Brain microvascular endothelial cell (primary cell): ENCODE data around the gene GALNT16.
A peak's percentile ranks its signal among the peaks of the same experiment; 100 is the strongest.

Experiments
- DNase-seq: peaks from one replicate; pipeline ENCODE4 v3.0.0-alpha.2; 2020
- H3K27ac ChIP-seq: fragments of 250-450 bp; sonication (Bioruptor Pico); 2 replicates; pipeline ENCODE4 v1.5.1; 2020; ENCODE audit warnings: mild to moderate bottlenecking, moderate library complexity
- H3K27me3 ChIP-seq: fragments of 250-450 bp; sonication (Bioruptor Pico); replicated peaks from 2 replicates; pipeline ENCODE4 v1.5.1; 2020; ENCODE audit warnings: mild to moderate bottlenecking
- H3K36me3 ChIP-seq: fragments of 250-450 bp; sonication (Bioruptor Pico); replicated peaks from 2 replicates; pipeline ENCODE4 v1.5.1; 2020; ENCODE audit warnings: mild to moderate bottlenecking
- H3K4me3 ChIP-seq: 2 replicates; pipeline ENCODE4 v1.5.1; 2011; ENCODE audit warnings: low read depth, mild to moderate bottlenecking, control low read depth, low read length, moderate library complexity
- in situ Hi-C: cut with HindIII; loops from 2 replicates; pipeline ENCODE4 v1.10.0; 2017; ENCODE audit warnings: low sequenced_read_pairs, low pct_ligation_motif_present
- TF ChIP-seq, protein P1 (sequence below): IDR thresholded peaks from 2 replicates; pipeline ENCODE4 v1.5.1; 2011; ENCODE audit warnings: low read depth, mild to moderate bottlenecking, moderate library complexity, low read length, control low read depth, inconsistent platforms; ENCODE audit errors: missing control alignments

Gene GALNT16

DNA sequence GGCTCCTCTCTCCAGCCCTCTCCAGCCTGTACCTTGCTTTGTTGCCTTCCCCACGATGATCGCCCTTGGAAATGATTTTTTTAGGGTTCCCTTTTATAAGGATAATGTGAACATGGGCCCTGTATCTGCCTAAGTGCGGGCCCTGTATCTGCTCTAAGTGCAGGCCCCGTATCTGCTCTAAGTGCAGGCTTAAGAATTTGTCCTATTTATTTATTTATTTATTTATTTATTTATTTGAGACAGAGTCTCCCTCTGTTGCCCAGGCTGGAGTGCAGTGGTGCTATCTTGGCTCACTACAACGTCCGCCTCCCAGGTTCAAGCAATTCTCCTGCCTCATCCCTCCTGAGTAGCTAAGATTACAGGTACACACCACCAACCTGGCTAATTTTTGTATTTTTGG lies 22.5 kb downstream of the GALNT16 start:
- TF ChIP-seq, protein P1, sequence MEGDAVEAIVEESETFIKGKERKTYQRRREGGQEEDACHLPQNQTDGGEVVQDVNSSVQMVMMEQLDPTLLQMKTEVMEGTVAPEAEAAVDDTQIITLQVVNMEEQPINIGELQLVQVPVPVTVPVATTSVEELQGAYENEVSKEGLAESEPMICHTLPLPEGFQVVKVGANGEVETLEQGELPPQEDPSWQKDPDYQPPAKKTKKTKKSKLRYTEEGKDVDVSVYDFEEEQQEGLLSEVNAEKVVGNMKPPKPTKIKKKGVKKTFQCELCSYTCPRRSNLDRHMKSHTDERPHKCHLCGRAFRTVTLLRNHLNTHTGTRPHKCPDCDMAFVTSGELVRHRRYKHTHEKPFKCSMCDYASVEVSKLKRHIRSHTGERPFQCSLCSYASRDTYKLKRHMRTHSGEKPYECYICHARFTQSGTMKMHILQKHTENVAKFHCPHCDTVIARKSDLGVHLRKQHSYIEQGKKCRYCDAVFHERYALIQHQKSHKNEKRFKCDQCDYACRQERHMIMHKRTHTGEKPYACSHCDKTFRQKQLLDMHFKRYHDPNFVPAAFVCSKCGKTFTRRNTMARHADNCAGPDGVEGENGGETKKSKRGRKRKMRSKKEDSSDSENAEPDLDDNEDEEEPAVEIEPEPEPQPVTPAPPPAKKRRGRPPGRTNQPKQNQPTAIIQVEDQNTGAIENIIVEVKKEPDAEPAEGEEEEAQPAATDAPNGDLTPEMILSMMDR = no peak
- H3K4me3 ChIP-seq = no peak overlapping the region
- no peak overlapping the region for H3K27ac ChIP-seq
- DNase-seq = no peak
- no peaks in the 10 kb centered on the region for H3K36me3 ChIP-seq
- in situ Hi-C loops = no loop called here
- no peaks in the 10 kb centered on the region for H3K27me3 ChIP-seq

- TF ChIP-seq, protein P1 = no peak
- Histone ChIP-seq H3K27me3 (no peaks in the 10 kb centered on the region), H3K27ac (no peak overlapping the region), H3K36me3 (no peaks in the 10 kb centered on the region), H3K4me3 (no peak overlapping the region)
- no peak for DNase-seq
- in situ Hi-C loops = no loop called here
These were observed 24.2 kb downstream of the GALNT16 start for GRCh38 chr14:69284170-69284569.

DNA sequence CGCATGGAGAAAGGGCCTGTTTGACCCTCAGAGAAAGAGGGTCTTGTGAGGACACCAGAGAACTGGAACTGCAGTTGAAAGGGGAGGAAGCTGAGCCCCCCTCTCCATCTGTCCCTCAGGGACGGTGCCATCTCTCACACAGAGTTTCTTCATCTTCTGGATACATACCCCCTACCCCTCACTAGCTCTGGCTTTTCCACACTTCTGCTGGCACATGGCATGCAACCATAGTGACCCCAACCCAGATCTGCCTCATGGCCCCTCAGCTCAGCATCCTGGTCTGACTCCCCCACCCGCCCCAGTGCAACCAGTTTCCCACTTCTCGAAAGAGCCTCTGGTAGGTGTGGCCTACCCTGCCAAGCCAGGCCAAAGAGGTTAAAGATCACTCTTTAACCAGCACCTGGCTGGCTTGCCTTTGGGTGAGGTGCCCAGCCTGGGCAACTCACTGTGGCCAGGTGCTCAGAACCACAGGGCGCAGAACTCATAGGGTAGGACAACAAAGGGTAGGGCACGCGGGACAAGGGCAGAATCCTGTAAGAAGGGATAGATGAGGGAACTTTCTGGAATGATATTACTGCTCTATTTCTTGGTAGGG lies 25.8 kb downstream of the GALNT16 start:
- no peaks in the 10 kb centered on the region for H3K36me3 ChIP-seq
- no peak overlapping the region for H3K4me3 ChIP-seq
- H3K27me3 ChIP-seq = no peaks in the 10 kb centered on the region
- in situ Hi-C loops = no loop called here
- TF ChIP-seq, protein P1 = no peak
- DNase-seq = no peak
- no peak overlapping the region for H3K27ac ChIP-seq

DNA sequence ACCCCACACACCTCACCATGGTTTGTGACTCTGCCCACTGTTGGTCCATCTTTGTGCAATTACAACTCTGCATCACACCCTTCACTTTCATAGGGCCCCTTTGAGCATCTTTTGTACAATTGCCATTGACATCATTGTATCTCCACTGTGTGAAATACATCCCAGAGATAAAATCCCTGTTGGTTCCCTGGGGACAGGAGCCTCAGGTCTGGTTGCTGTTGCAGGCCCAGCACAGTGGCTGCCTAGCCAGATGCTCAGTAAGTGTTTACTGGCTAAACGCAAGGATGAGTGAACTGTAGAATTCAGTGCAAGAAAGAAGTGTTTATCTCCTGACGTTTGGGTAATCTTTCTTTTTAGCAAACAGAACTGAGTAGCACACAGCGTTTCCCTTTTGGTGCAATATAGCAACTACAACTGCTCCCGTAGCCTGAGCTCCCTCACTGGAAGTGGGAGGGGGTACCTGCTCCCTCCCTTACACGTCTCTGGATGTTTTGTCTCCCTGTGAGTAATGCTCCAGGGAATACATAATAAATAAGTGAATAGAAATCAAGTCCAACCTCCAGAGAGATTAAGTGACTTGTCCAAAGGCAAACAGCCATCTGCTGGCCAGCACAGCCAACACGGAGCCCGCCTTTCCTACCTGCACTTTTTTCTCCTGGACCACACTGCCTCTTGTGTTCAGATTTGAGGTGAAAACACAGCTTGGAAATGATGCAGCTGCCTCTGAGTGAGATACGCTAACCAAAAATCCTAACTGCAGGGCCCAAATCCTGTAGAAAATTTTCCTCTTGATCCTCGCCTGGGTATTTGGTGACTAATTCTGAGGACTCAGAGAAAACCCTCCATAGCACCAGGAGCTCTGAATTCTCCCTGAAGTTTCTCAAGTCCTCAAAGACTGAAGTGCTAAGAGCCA lies 27.4 kb downstream of the GALNT16 start:
- Histone ChIP-seq H3K27me3 (no peaks in the 10 kb centered on the region), H3K27ac (no peak overlapping the region), H3K4me3 (no peak overlapping the region), H3K36me3 (no peaks in the 10 kb centered on the region)
- TF ChIP-seq, protein P1 = peak; percentile 18
- in situ Hi-C loops = no loop called here
- DNase-seq = no peak

GRCh38 chr14:69288011-69288771 lies 28.2 kb downstream of the GALNT16 start:
- H3K27ac ChIP-seq = no peak overlapping the region
- no peaks in the 10 kb centered on the region for H3K36me3 ChIP-seq
- in situ Hi-C loops = no loop called here
- DNase-seq = no peak
- no peaks in the 10 kb centered on the region for H3K27me3 ChIP-seq
- no peak overlapping the region for H3K4me3 ChIP-seq
- TF ChIP-seq, protein P1 = peak; percentile 67
